ENCODE results near the gene MCRS1.

The MCRS1 gene

GRCh38 chr12:49582850-49583249 lies 14.9 kb upstream of the MCRS1 start:
- no peak for DNase-seq (ENCODE audit: low spot score)

- no peak for DNase-seq (ENCODE audit: low spot score)
Observed at GRCh38 chr12:49582201-49582600, 14.3 kb upstream of the MCRS1 start.

GRCh38 chr12:49580572-49581535 lies 12.9 kb upstream of the MCRS1 start:
- peak; percentile 45 for DNase-seq (ENCODE audit: low spot score)

GRCh38 chr12:49578471-49579112 lies 10.7 kb upstream of the MCRS1 start:
- no peak for DNase-seq (ENCODE audit: low spot score)

GRCh38 chr12:49577589-49578315 lies 9.8 kb upstream of the MCRS1 start:
- DNase-seq (ENCODE audit: low spot score), result no peak

- no peak for DNase-seq (ENCODE audit: low spot score)
Observed at GRCh38 chr12:49568442-49569162, 660 bp upstream of the MCRS1 start.

- no peak for DNase-seq (ENCODE audit: low spot score)
Observed at GRCh38 chr12:49567302-49567610, 686 bp downstream of the MCRS1 start.

- DNase-seq (ENCODE audit: low spot score), result no peak
Observed at GRCh38 chr12:49566361-49566760, 1.6 kb downstream of the MCRS1 start.

- no peak for DNase-seq (ENCODE audit: low spot score)
Observed at GRCh38 chr12:49565406-49566265, 2.3 kb downstream of the MCRS1 start.

GRCh38 chr12:49564686-49565405 lies 3.1 kb downstream of the MCRS1 start:
- no peak for DNase-seq (ENCODE audit: low spot score)

- DNase-seq (ENCODE audit: low spot score), result no peak
Observed at GRCh38 chr12:49563951-49564685, 3.8 kb downstream of the MCRS1 start.

- no peak for DNase-seq (ENCODE audit: low spot score)
Observed at GRCh38 chr12:49562831-49563230, 5.1 kb downstream of the MCRS1 start.

- no peak for DNase-seq (ENCODE audit: low spot score)
Observed at GRCh38 chr12:49562233-49562632, 5.7 kb downstream of the MCRS1 start.

- no peak for DNase-seq (ENCODE audit: low spot score)
Observed at GRCh38 chr12:49560695-49561094, 7.2 kb downstream of the MCRS1 start.

GRCh38 chr12:49559011-49559675 lies 8.8 kb downstream of the MCRS1 start:
- DNase-seq (ENCODE audit: low spot score), result no peak

- DNase-seq (ENCODE audit: low spot score), result no peak
Observed at GRCh38 chr12:49558526-49558925, 9.4 kb downstream of the MCRS1 start.

- no peak for DNase-seq (ENCODE audit: low spot score)
Observed at GRCh38 chr12:49557917-49558215, 10.1 kb downstream of the MCRS1 start.

GRCh38 chr12:49557187-49557916 lies 10.6 kb downstream of the MCRS1 start:
- DNase-seq (ENCODE audit: low spot score), result no peak
